ENCODE measurements around the gene TEX10.

The TEX10 gene

GRCh38 chr9:100298378-100298777 is 54.4 kb downstream of the TEX10 start:
- ChIA-PET CTCF (interaction anchor here (1.2 to 3.4 kb wide), 2 partner anchors 9 to 26 kb away, joined by 4 to 13 read pairs; no protein-coding TSS in a partner anchor), POLR2A (no interaction called here)
- DNase-seq (ENCODE audit: low read depth, low spot score), result no peak
- TF ChIP-seq CTCF (IDR thresholded peaks at IDR 0.05; ENCODE audit: insufficient read depth, low read length, missing control alignments), result no peak
- no peak overlapping the region for H3K4me3 ChIP-seq (ENCODE audit: low read depth, low read length)

- H3K4me3 ChIP-seq (ENCODE audit: low read depth, low read length), result no peak overlapping the region
- TF ChIP-seq CTCF (IDR thresholded peaks at IDR 0.05; ENCODE audit: insufficient read depth, low read length, missing control alignments), result no peak
- DNase-seq (ENCODE audit: low read depth, low spot score), result no peak
- ChIA-PET CTCF (interaction anchor here (3.4 kb wide), 1 partner anchor 28 kb away, joined by 13 read pairs; no protein-coding TSS in a partner anchor), POLR2A (no interaction called here)
These were observed 56.3 kb downstream of the TEX10 start for GRCh38 chr9:100296407-100296806.

- no peak for DNase-seq (ENCODE audit: low read depth, low spot score)
- H3K4me3 ChIP-seq (ENCODE audit: low read depth, low read length), result no peak overlapping the region
- CTCF ChIA-PET, result interaction anchor here (3.4 kb wide), 1 partner anchor 29 kb away, joined by 13 read pairs; no protein-coding TSS in a partner anchor
- POLR2A ChIA-PET, result no interaction called here
- TF ChIP-seq CTCF (IDR thresholded peaks at IDR 0.05; ENCODE audit: insufficient read depth, low read length, missing control alignments), result no peak
These were observed 57.5 kb downstream of the TEX10 start for GRCh38 chr9:100295240-100295639.

- TF ChIP-seq CTCF (IDR thresholded peaks at IDR 0.05; ENCODE audit: insufficient read depth, low read length, missing control alignments), result no peak
- ChIA-PET CTCF (no interaction called here), POLR2A (no interaction called here)
- no peak overlapping the region for H3K4me3 ChIP-seq (ENCODE audit: low read depth, low read length)
- no peak for DNase-seq (ENCODE audit: low read depth, low spot score)
These were observed 57.9 kb downstream of the TEX10 start for GRCh38 chr9:100294806-100295205.

- ChIA-PET POLR2A (no interaction called here), CTCF (no interaction called here)
- no peak for TF ChIP-seq CTCF (IDR thresholded peaks at IDR 0.05; ENCODE audit: insufficient read depth, low read length, missing control alignments)
- no peak overlapping the region for H3K4me3 ChIP-seq (ENCODE audit: low read depth, low read length)
- no peak for DNase-seq (ENCODE audit: low read depth, low spot score)
These were observed 58.4 kb downstream of the TEX10 start for GRCh38 chr9:100294341-100294740.

GRCh38 chr9:100292414-100292813 is 60.3 kb downstream of the TEX10 start:
- CTCF ChIA-PET, result no interaction called here
- H3K4me3 ChIP-seq (ENCODE audit: low read depth, low read length), result no peak overlapping the region
- no peak for TF ChIP-seq CTCF (IDR thresholded peaks at IDR 0.05; ENCODE audit: insufficient read depth, low read length, missing control alignments)
- POLR2A ChIA-PET, result no interaction called here
- DNase-seq (ENCODE audit: low read depth, low spot score), result no peak
